ENCODE data around the gene TAS1R3.

- no peak for TF ChIP-seq CTCF (conservative IDR thresholded peaks at IDR 0.05 in 1 of 2, IDR thresholded peaks at IDR 0.05 in 1 of 2; ENCODE audit: extremely low read depth in 1 of 2, insufficient read depth in 1 of 2, low read depth in 1 of 2, low read length in 2 of 2)
- TF ChIP-seq EZH2 (IDR thresholded peaks at IDR 0.05; ENCODE audit: borderline replicate concordance, low read length), result no peak
These were observed 16.9 kb upstream of the TAS1R3 start for GRCh38 chr1:1314237-1314586.
